NCI-H2196 treated with DMSO at 0.1 percent for 48 hours (cell line): ENCODE measurements around the gene ANKS1A.
"Not testable (repeated sequence)": the region's sequence is repeated elsewhere in the genome, so short reads cannot be mapped to it uniquely, and the experiment has no call there.

Experiments used
- DNase-seq: peaks from one replicate; lab custom pipeline; 2025; ENCODE audit not compliant: unreplicated experiment; lab: John Stamatoyannopoulos, UW

Gene ANKS1A

GRCh38 chr6:34986845-34987246 is 97.8 kb downstream of the ANKS1A start:
- peak; percentile 66 for DNase-seq

GRCh38 chr6:34987506-34987905 is 98.5 kb downstream of the ANKS1A start:
- DNase-seq, result no peak

GRCh38 chr6:34990971-34991560 is 102.0 kb downstream of the ANKS1A start:
- DNase-seq, result no peak

GRCh38 chr6:34992376-34992775 is 103.3 kb downstream of the ANKS1A start:
- DNase-seq, result peak; percentile 68

GRCh38 chr6:34993213-34993612 is 104.2 kb downstream of the ANKS1A start:
- DNase-seq, result no peak

GRCh38 chr6:34994693-34995092 is 105.6 kb downstream of the ANKS1A start:
- DNase-seq, result no peak

GRCh38 chr6:34998417-34998816 is 109.4 kb downstream of the ANKS1A start:
- DNase-seq, result not testable (repeated sequence)

- DNase-seq, result not testable (repeated sequence)
Measured at GRCh38 chr6:34999153-34999552, 110.1 kb downstream of the ANKS1A start.

- DNase-seq, result not testable (repeated sequence)
Measured at GRCh38 chr6:34999962-35000361, 110.9 kb downstream of the ANKS1A start.

- not testable (repeated sequence) for DNase-seq
Measured at GRCh38 chr6:35001349-35001748, 112.3 kb downstream of the ANKS1A start.

- DNase-seq, result not testable (repeated sequence)
Measured at GRCh38 chr6:35003886-35004530, 115.0 kb downstream of the ANKS1A start.

GRCh38 chr6:35007016-35007415 is 118.0 kb downstream of the ANKS1A start:
- DNase-seq, result no peak

GRCh38 chr6:35008858-35009257 is 119.8 kb downstream of the ANKS1A start:
- DNase-seq, result no peak

- DNase-seq, result no peak
Measured at GRCh38 chr6:35011096-35012041, 122.3 kb downstream of the ANKS1A start.

GRCh38 chr6:35013701-35014100 is 124.6 kb downstream of the ANKS1A start:
- no peak for DNase-seq

GRCh38 chr6:35014341-35014740 is 125.3 kb downstream of the ANKS1A start:
- no peak for DNase-seq

GRCh38 chr6:35014786-35015185 is 125.7 kb downstream of the ANKS1A start:
- no peak for DNase-seq

- DNase-seq, result no peak
Measured at GRCh38 chr6:35015476-35015875, 126.4 kb downstream of the ANKS1A start.

- DNase-seq, result no peak
Measured at GRCh38 chr6:35015996-35016395, 126.9 kb downstream of the ANKS1A start.

- DNase-seq, result no peak
Measured at GRCh38 chr6:35016502-35017321, 127.7 kb downstream of the ANKS1A start.
